Esophagus squamous epithelium (tissue), 5 donors: ENCODE results near the gene TMC3. TPM values are rescaled to one million over a fixed set of nuclear protein-coding genes. Genes with fewer than 3 reads are reported as not detected.

Source experiments
- DNase-seq: peaks from one replicate; lab custom pipeline; 2025; lab: John Stamatoyannopoulos, UW
- H3K27ac ChIP-seq, 4 donors: fragments of 200-600 bp; sonication (generic); one replicate each; pipeline ENCODE4 v1.5.1; 2016 to 2019; ENCODE audit warnings: mild to moderate bottlenecking in 1 of 4
- H3K27me3 ChIP-seq, 4 donors: fragments of 200-600 bp; sonication (generic); 1 replicate in 3 of 4; 2 replicates in 1 of 4; pipeline versions ENCODE4 v1.5.1 to v1.6.0; 2017 to 2021; ENCODE audit warnings: antibody characterized with exemption in 1 of 4
- H3K36me3 ChIP-seq, 3 donors: fragments of 200-600 bp; sonication (generic); one replicate each; pipeline ENCODE4 v1.5.1; 2016 to 2019
- H3K4me1 ChIP-seq, 3 donors: fragments of 200-600 bp; sonication (generic); one replicate each; pipeline ENCODE4 v1.5.1; 2017 to 2019
- H3K4me3 ChIP-seq, 4 donors: fragments of 200-600 bp; sonication (generic); 1 replicate in 3 of 4; 2 replicates in 1 of 4; pipeline ENCODE4 v1.5.1; 2016 to 2019; ENCODE audit warnings: mild to moderate bottlenecking in 2 of 4, moderate library complexity in 1 of 4
- H3K9me3 ChIP-seq, 3 donors: fragments of 200-600 bp; sonication (generic); one replicate each; pipeline ENCODE4 v1.5.1; 2016 to 2019
- POLR2A ChIP-seq, 4 donors: fragments of 450-650 bp; IDR thresholded peaks; one replicate each; pipeline ENCODE4 v1.6.1; 2017; ENCODE audit warnings: antibody characterized with exemption in 4 of 4, mild to moderate bottlenecking in 4 of 4, moderate library complexity in 3 of 4
- WGBS, 2 donors: methylation state at CpG; one replicate each; pipeline ENCODE4 v1.1.5; 2018; 5-methylcytosine and 5-hydroxymethylcytosine counted together
- intact Hi-C: fragments of 100-400 bp; cut with DNase I; formaldehyde crosslinking; loops from one replicate; pipeline ENCODE4 v1.15.0; 2022
- total RNA-seq, 4 donors: library from RNA; depleted of rRNA; stranded (reverse); fragments of >200 nt; gene quantifications; one replicate each; pipeline ENCODE4 v1.1.0, GENCODE V29; 2016
- TF ChIP-seq, protein P1 (sequence below), 6 experiments: fragments of 450-650 bp in 4 of 6; fragments of 200-600 bp in 2 of 6; sonication (generic) in 2 of 6; IDR thresholded peaks; one replicate each; pipeline ENCODE4 v1.5.1; 2016 to 2019; ENCODE audit warnings: antibody characterized with exemption in 6 of 6, mild to moderate bottlenecking in 4 of 6, moderate library complexity in 4 of 6
- donor health status: DM: yes; HTN: yes; CAD: no.

Gene TMC3
- total RNA-seq, 4 donors from 2014 or later, result not detected

- H3K4me3 ChIP-seq, result no peak overlapping the region
- WGBS, 2 donors, result 82 to 85% methylated on average over 4 of the region's 4 CpGs
- H3K4me1 ChIP-seq, result peaks cover 0 to 18% (median 0%) of the 10 kb centered on the region in 3 donors
- no peak for DNase-seq
- no peaks in the 10 kb centered on the region for H3K9me3 ChIP-seq
- TF ChIP-seq, protein P1, sequence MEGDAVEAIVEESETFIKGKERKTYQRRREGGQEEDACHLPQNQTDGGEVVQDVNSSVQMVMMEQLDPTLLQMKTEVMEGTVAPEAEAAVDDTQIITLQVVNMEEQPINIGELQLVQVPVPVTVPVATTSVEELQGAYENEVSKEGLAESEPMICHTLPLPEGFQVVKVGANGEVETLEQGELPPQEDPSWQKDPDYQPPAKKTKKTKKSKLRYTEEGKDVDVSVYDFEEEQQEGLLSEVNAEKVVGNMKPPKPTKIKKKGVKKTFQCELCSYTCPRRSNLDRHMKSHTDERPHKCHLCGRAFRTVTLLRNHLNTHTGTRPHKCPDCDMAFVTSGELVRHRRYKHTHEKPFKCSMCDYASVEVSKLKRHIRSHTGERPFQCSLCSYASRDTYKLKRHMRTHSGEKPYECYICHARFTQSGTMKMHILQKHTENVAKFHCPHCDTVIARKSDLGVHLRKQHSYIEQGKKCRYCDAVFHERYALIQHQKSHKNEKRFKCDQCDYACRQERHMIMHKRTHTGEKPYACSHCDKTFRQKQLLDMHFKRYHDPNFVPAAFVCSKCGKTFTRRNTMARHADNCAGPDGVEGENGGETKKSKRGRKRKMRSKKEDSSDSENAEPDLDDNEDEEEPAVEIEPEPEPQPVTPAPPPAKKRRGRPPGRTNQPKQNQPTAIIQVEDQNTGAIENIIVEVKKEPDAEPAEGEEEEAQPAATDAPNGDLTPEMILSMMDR (IDR thresholded peaks at IDR 0.05), result peak in 4 of 6 experiments; percentile 13 to 46 (median 28)
- TF ChIP-seq POLR2A (IDR thresholded peaks at IDR 0.05), result no peak
- H3K36me3 ChIP-seq, result no peaks in the 10 kb centered on the region
- no peak overlapping the region for H3K27ac ChIP-seq
- no peaks in the 10 kb centered on the region for H3K27me3 ChIP-seq
- intact Hi-C loops, result no loop called here
Measured at GRCh38 chr15:81336568-81336967, 37.4 kb downstream of the TMC3 start.

- intact Hi-C loops, result no loop called here
- DNase-seq, result no peak
- TF ChIP-seq, protein P1 (IDR thresholded peaks at IDR 0.05), result no peak
- no peak for TF ChIP-seq POLR2A (IDR thresholded peaks at IDR 0.05)
- Histone ChIP-seq H3K9me3 (no peaks in the 10 kb centered on the region), H3K4me3 (no peak overlapping the region), H3K27me3 (no peaks in the 10 kb centered on the region), H3K27ac (no peak overlapping the region), H3K4me1 (peaks cover 0 to 18% (median 0%) of the 10 kb centered on the region in 3 donors), H3K36me3 (no peaks in the 10 kb centered on the region)
- WGBS, 2 donors, result 93 to 97% methylated on average over 4 of the region's 4 CpGs
Measured at GRCh38 chr15:81335631-81336030, 38.4 kb downstream of the TMC3 start.

DNA sequence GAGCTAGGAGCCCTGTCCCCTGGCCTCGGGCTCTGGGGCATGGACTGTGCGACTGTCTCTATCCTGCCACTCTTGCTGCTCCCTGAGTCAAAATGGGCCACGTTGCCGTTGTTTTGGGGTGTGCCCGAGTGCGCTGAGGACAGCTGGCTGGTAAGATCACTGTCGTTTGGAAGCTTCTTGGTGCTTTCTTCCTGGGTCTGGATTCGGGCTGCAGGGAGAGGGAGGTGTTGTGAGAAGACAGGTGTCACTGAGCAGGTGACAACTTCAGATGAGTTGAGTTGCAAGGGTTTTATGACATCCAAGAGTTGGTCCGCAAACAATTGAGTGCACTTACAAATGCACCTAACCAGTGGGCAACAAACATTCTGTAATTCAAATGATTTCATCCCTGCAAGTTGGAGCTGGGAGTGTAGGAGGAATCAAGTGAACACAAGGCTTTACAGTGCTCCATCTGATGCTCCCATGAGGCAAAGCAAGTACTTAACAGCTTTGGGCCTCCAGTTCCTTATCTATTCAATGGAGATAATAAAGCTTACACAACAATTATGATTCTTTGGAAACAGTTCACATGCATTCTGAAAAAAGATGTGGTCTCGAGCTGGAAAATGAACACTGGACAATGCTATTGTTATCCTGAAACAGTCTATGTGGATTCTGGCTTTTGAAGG lies 39.1 kb downstream of the TMC3 start:
- Histone ChIP-seq H3K9me3 (no peaks in the 10 kb centered on the region), H3K36me3 (no peaks in the 10 kb centered on the region), H3K4me3 (no peak overlapping the region), H3K27me3 (no peaks in the 10 kb centered on the region), H3K4me1 (peaks cover 0 to 18% (median 0%) of the 10 kb centered on the region in 3 donors), H3K27ac (no peak overlapping the region)
- 86 to 87% methylated on average over 5 to 10 of the region's 10 CpGs for WGBS, 2 donors
- TF ChIP-seq POLR2A (IDR thresholded peaks at IDR 0.05), result no peak
- TF ChIP-seq, protein P1 (IDR thresholded peaks at IDR 0.05), result no peak
- intact Hi-C loops, result no loop called here
- no peak for DNase-seq

GRCh38 chr15:81333363-81333762 lies 40.6 kb downstream of the TMC3 start:
- intact Hi-C loops, result no loop called here
- WGBS, 2 donors, result 86 to 100% methylated on average over 1 of the region's 3 CpGs
- Histone ChIP-seq H3K9me3 (no peaks in the 10 kb centered on the region), H3K27me3 (no peaks in the 10 kb centered on the region), H3K4me1 (peaks cover 0 to 12% (median 0%) of the 10 kb centered on the region in 3 donors), H3K36me3 (no peaks in the 10 kb centered on the region), H3K27ac (no peak overlapping the region), H3K4me3 (no peak overlapping the region)
- DNase-seq, result no peak
- TF ChIP-seq, protein P1 (IDR thresholded peaks at IDR 0.05), result no peak
- TF ChIP-seq POLR2A (IDR thresholded peaks at IDR 0.05), result no peak

GRCh38 chr15:81332326-81332725 lies 41.7 kb downstream of the TMC3 start:
- no peak overlapping the region for H3K27ac ChIP-seq
- no peaks in the 10 kb centered on the region for H3K9me3 ChIP-seq
- TF ChIP-seq POLR2A (IDR thresholded peaks at IDR 0.05), result no peak
- TF ChIP-seq, protein P1 (IDR thresholded peaks at IDR 0.05), result no peak
- no peaks in the 10 kb centered on the region for H3K36me3 ChIP-seq
- 85% methylated on average over 5 of the region's 12 CpGs; no CpG with 5 or more reads in 1 of the 2 donors for WGBS, 2 donors
- H3K4me1 ChIP-seq, result peaks cover 0 to 2% (median 0%) of the 10 kb centered on the region in 3 donors
- no peak for DNase-seq
- H3K4me3 ChIP-seq, result no peak overlapping the region
- H3K27me3 ChIP-seq, result no peaks in the 10 kb centered on the region
- intact Hi-C loops, result no loop called here
